GM12878 (cell line): Measurements from ENCODE around the gene ACAD11. TPM values are rescaled to one million over a fixed set of nuclear protein-coding genes. Genes with fewer than 3 reads are reported as not detected.

Experiments
- ATAC-seq: fragments of 200-7000 bp; cut with Tn5 transposase; 3 replicates; pipeline ENCODE4 v1.9.1; 2020; ENCODE audit warnings: mild to moderate bottlenecking, moderate library complexity
- BruUV-seq: library from RNA; stranded (reverse); fragments of 400-500 nt; replicated peaks from 2 replicates; lab custom pipeline; 2021; lab: Mats Ljungman, UMichigan
- CTCF ChIA-PET: fragments of 300-600 bp; sonication (Branson Sonifier 250); formaldehyde crosslinking; extraction: SDS; loops from one replicate; lab custom pipeline; 2021; ENCODE audit warnings: inconsistent platforms; lab: Yijun Ruan, JAX
- POLR2A ChIA-PET: fragments of 350-600 bp; formaldehyde crosslinking; extraction: SDS; loops from one replicate; lab custom pipeline; 2021; ENCODE audit warnings: inconsistent platforms; lab: Charles Lee
- RAD21 ChIA-PET: fragments of 300-600 bp; sonication (Branson Sonifier 250); formaldehyde crosslinking; loops from one replicate; lab custom pipeline; 2023; ENCODE audit warnings: antibody characterized with exemption; ENCODE audit not compliant: unreplicated experiment; lab: Charles Lee
- SMC1A ChIA-PET: fragments of 300-600 bp; sonication (Branson Sonifier 250); formaldehyde crosslinking; loops from one replicate; lab custom pipeline; 2023; ENCODE audit not compliant: unreplicated experiment, uncharacterized antibody; lab: Charles Lee
- DNase-seq: peaks from one replicate; pipeline ENCODE4 v3.0.0-alpha.2; 2011; ENCODE audit warnings: low read depth, low spot score
- FAIRE-seq: peaks from 3 replicates; lab custom pipeline; 2011; peaks lifted over from hg19 to GRCh38; lab: Jason Lieb, UNC
- H2AFZ ChIP-seq: 2 replicates; pipeline ENCODE4 v1.6.0; 2011; ENCODE audit warnings: low read depth, low read length, control low read depth; ENCODE audit not compliant: control insufficient read depth
- H3K27ac ChIP-seq: 2 replicates; pipeline ENCODE4 v1.5.1; 2011; ENCODE audit warnings: control low read depth; ENCODE audit not compliant: control insufficient read depth, insufficient read depth
- H3K27me3 ChIP-seq, 2 experiments: replicated peaks in 1 of 2; 2 replicates each; pipeline versions ENCODE4 v1.6.0 to v1.6.1; 2011; ENCODE audit warnings: low read length in 1 of 2; ENCODE audit not compliant: control insufficient read depth in 2 of 2, insufficient read depth in 2 of 2
- H3K36me3 ChIP-seq, 2 experiments: 2 replicates each; pipeline ENCODE4 v1.5.1; 2011; ENCODE audit warnings: low read length in 1 of 2; ENCODE audit not compliant: control insufficient read depth in 2 of 2, insufficient read depth in 2 of 2
- H3K4me1 ChIP-seq: 2 replicates; pipeline ENCODE4 v1.6.1; 2011; ENCODE audit warnings: mild to moderate bottlenecking, low read length, moderate library complexity, mixed read lengths; ENCODE audit not compliant: control insufficient read depth, insufficient read depth
- H3K4me2 ChIP-seq: 2 replicates; pipeline ENCODE4 v1.6.0; 2011; ENCODE audit warnings: control low read depth; ENCODE audit not compliant: control insufficient read depth, insufficient read depth
- H3K4me3 ChIP-seq: fragments of 200-600 bp; sonication (generic); 2 replicates; pipeline ENCODE4 v1.5.1; 2016
- H3K79me2 ChIP-seq: 2 replicates; pipeline ENCODE4 v1.6.0; 2011; ENCODE audit warnings: low read length; ENCODE audit not compliant: control insufficient read depth, insufficient read depth
- H3K9ac ChIP-seq: 2 replicates; pipeline ENCODE4 v1.8.0; 2011; ENCODE audit warnings: low read length, control low read depth, mixed read lengths; ENCODE audit not compliant: control insufficient read depth, insufficient read depth
- H3K9me3 ChIP-seq: replicated peaks from 3 replicates; pipeline ENCODE4 v1.5.1; 2011; ENCODE audit warnings: mild to moderate bottlenecking, low read length; ENCODE audit not compliant: control insufficient read depth, insufficient read depth
- H4K20me1 ChIP-seq: 2 replicates; pipeline ENCODE4 v1.6.0; 2011; ENCODE audit not compliant: control insufficient read depth, insufficient read depth
- IRF3 ChIP-seq: fragments of 450-650 bp; IDR thresholded peaks from 2 replicates; pipeline ENCODE4 v1.6.1; 2014; ENCODE audit warnings: mild to moderate bottlenecking
- PRDM15 ChIP-seq: fragments of 450-650 bp; formaldehyde crosslinking; IDR thresholded peaks from 2 replicates; pipeline ENCODE4 v1.4.0; 2020; ENCODE audit warnings: mild to moderate bottlenecking, moderate library complexity
- RELA ChIP-seq: fragments of 450-650 bp; IDR thresholded peaks from 2 replicates; pipeline ENCODE4 v1.8.0; 2014; ENCODE audit warnings: borderline replicate concordance; ENCODE audit not compliant: partially characterized antibody
- ZNF274 ChIP-seq: IDR thresholded peaks from one replicate; pipeline ENCODE4 v1.8.0; 2011; ENCODE audit not compliant: insufficient read length, insufficient read depth
- WGBS: methylation state at CpG from one replicate; pipeline ENCODE4 v1.1.6; 2016; ENCODE audit warnings: low lambda C conversion rate; ENCODE audit not compliant: insufficient replicate concordance, insufficient coverage; ENCODE audit errors: missing lambda C conversion rate; 5-methylcytosine and 5-hydroxymethylcytosine counted together
- in situ Hi-C: fragments of 300-500 bp; cut with MboI; formaldehyde crosslinking; loops from 9 replicates; pipeline ENCODE4 v1.14.3; 2018; ENCODE audit warnings: mixed read lengths
- intact Hi-C: fragments of 100-400 bp; cut with micrococcal nuclease; formaldehyde crosslinking; loops from one replicate; pipeline ENCODE4 v1.14.2; 2022; ENCODE audit not compliant: unreplicated experiment
- polyA plus RNA-seq, 11 experiments: library from polyadenylated mRNA; depleted of rRNA in 4 of 11; unstranded in 6 of 11; stranded (reverse) in 5 of 11; fragments of >200 nt; fragmentation: Nextera tagmentation in 4 of 11; fragmentation: Illumina TruSeq in 1 of 11; extraction: Ambion mirVana in 4 of 11; extraction: Trizol in 1 of 11; gene quantifications; 1 replicate in 1 of 11; 2 replicates in 10 of 11; pipeline versions ENCODE4 v1.2.1 to v1.2.3, GENCODE V29; 2011 to 2016; ENCODE audit warnings: inconsistent platforms in 2 of 11, missing spikeins in 2 of 11, low read depth in 1 of 11
- total RNA-seq, 4 experiments: library from RNA; depleted of rRNA in 3 of 4; stranded (reverse); fragments of >200 nt in 3 of 4; fragmentation: Illumina TruSeq in 1 of 4; extraction: Trizol in 1 of 4; gene quantifications; 2 replicates each; pipeline versions ENCODE4 v1.2.1 to v1.2.3, GENCODE V29; 2013 to 2021

The ACAD11 gene
- total and polyA plus RNA-seq, 10 of the 15 experiments (the other 5 are each of a cell fraction or from before 2014, with no cell fraction given): 2.4 to 15.9 (median 10.4) TPM

- Histone ChIP-seq H3K4me2 (peak overlapping the region; percentile 88; the same call in 1 of the 2 replicates), H3K4me3 (peak overlapping the region; percentile 99), H3K4me1 (no peaks in the 10 kb centered on the region), H3K36me3 (no peaks in the 10 kb centered on the region; a peak in 1 of 4 replicates), H2AFZ (peak overlapping the region; percentile 84), H4K20me1 (no peaks in the 10 kb centered on the region), H3K27me3 (no peaks in the 10 kb centered on the region), H3K27ac (peak overlapping the region; percentile 89), H3K79me2 (peaks cover 55% of the 10 kb centered on the region), H3K9ac (peak overlapping the region; percentile 90), H3K9me3 (no peaks in the 10 kb centered on the region)
- intact Hi-C loops: no loop called here
- ChIA-PET SMC1A (interaction anchor here (0.9 to 2.8 kb wide), 3 partner anchors 12 to 62 kb away, joined by 3 to 8 read pairs (median 8); no protein-coding TSS in a partner anchor), CTCF (interaction anchor here (0.7 to 4.2 kb wide), 6 partner anchors 9 to 125 kb away, joined by 3 to 27 read pairs (median 4); no protein-coding TSS in a partner anchor), RAD21 (interaction anchor here (0.8 to 1.1 kb wide), 2 partner anchors 66 to 125 kb away, joined by 3 to 5 read pairs; no protein-coding TSS in a partner anchor), POLR2A (interaction anchor here (1.5 kb wide), 1 partner anchor 244 kb away, joined by 5 read pairs; the partner anchor contains the start of gene DNAJC13)
- TF ChIP-seq RELA (no peak), ZNF274 (no peak), PRDM15 (CRISPR knock-in tag) (no peak), IRF3 (no peak)
- in situ Hi-C loops: no loop called here
- FAIRE-seq: no peak
- WGBS: 3% methylated on average over 5 of the region's 5 CpGs
- no TSS peak for BruUV-seq
- no peak for DNase-seq
- ATAC-seq: peak; percentile 20
These were observed 1.1 kb upstream of the ACAD11 start for GRCh38 chr3:132660811-132661070.
